DLD1 (cell line): ENCODE data around the gene RAB21.
"Not testable (repeated sequence)": the region's sequence is repeated elsewhere in the genome, so short reads cannot be mapped to it uniquely, and the experiment has no call there.

ENCODE experiments used
- in situ Hi-C: cut with HindIII; loops from 2 replicates; pipeline ENCODE4 v1.10.0; 2017; ENCODE audit warnings: low sequenced_read_pairs

Gene RAB21

GRCh38 chr12:71795901-71796300 lies 41.2 kb downstream of the RAB21 start:
- in situ Hi-C loops: loop anchor here (5.0 kb wide), 1 partner anchor 36 kb away; no protein-coding TSS in a partner anchor

- in situ Hi-C loops: loop anchor here (5.0 kb wide), 1 partner anchor 35 kb away; no protein-coding TSS in a partner anchor
These were observed 42.9 kb downstream of the RAB21 start for GRCh38 chr12:71797531-71797930.

GRCh38 chr12:71799106-71799505 lies 44.4 kb downstream of the RAB21 start:
- in situ Hi-C loops: loop anchor here (5.0 kb wide), 1 partner anchor 33 kb away; no protein-coding TSS in a partner anchor

GRCh38 chr12:71800177-71800576 lies 45.5 kb downstream of the RAB21 start:
- in situ Hi-C loops: no loop called here

- in situ Hi-C loops: no loop called here
These were observed 49.8 kb downstream of the RAB21 start for GRCh38 chr12:71804505-71804904.

- in situ Hi-C loops: no loop called here
These were observed 56.3 kb downstream of the RAB21 start for GRCh38 chr12:71810921-71811320.

- in situ Hi-C loops: not testable (repeated sequence)
These were observed 60.6 kb downstream of the RAB21 start for GRCh38 chr12:71815242-71815641.

- in situ Hi-C loops: not testable (repeated sequence)
These were observed 67.4 kb downstream of the RAB21 start for GRCh38 chr12:71822088-71822487.

GRCh38 chr12:71828813-71829212 lies 74.2 kb downstream of the RAB21 start:
- in situ Hi-C loops: no loop called here

- in situ Hi-C loops: no loop called here
These were observed 82.7 kb downstream of the RAB21 start for GRCh38 chr12:71837356-71837755.

- in situ Hi-C loops: no loop called here
These were observed 83.6 kb downstream of the RAB21 start for GRCh38 chr12:71838231-71838630.

GRCh38 chr12:71838676-71839075 lies 84.0 kb downstream of the RAB21 start:
- in situ Hi-C loops: no loop called here

- in situ Hi-C loops: no loop called here
These were observed 85.7 kb downstream of the RAB21 start for GRCh38 chr12:71840231-71840847.

GRCh38 chr12:71846322-71846940 lies 91.8 kb downstream of the RAB21 start:
- in situ Hi-C loops: no loop called here

GRCh38 chr12:71848212-71848611 lies 93.5 kb downstream of the RAB21 start:
- in situ Hi-C loops: no loop called here

- in situ Hi-C loops: no loop called here
These were observed 94.6 kb downstream of the RAB21 start for GRCh38 chr12:71849109-71849851.
